Measurements from ENCODE around the gene ADGRD1. TPM values are rescaled to one million over a fixed set of nuclear protein-coding genes. Genes with fewer than 3 reads are reported as not detected.

The ADGRD1 gene
- total and polyA plus RNA-seq, 2 of the 8 experiments (the other 6 are each of a cell fraction or from before 2014, with no cell fraction given), result 0.36 to 0.48 TPM

DNA sequence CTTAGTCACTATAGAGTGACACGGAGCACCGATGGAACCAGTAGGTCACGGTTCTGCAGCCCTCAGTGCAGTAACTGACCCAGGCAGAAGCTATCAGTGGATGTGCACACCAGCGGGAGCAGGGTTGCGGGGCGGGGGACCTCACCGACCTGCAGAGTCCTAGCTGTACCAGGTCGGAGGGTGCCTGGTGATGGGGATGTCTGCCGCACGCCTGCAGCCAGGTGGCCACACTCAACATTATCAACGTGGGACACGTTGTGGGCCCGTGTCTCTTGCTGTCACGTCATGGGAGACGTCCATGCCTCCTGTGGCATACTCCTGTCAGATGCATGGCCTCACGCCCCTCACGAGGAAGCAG lies 55.2 kb downstream of the ADGRD1 start:
- no peak for FAIRE-seq
- no peak overlapping the region for H3K18ac ChIP-seq (ENCODE audit: extremely low read depth, low read length)
- TF ChIP-seq NRF1 (IDR thresholded peaks at IDR 0.05; ENCODE audit: low read depth, low read length), result no peak
- TF ChIP-seq CEBPB (IDR thresholded peaks at IDR 0.05; ENCODE audit: low read depth, low read length), result no peak
- TF ChIP-seq SP4 (IDR thresholded peaks at IDR 0.05; ENCODE audit: low read length), result no peak
- TF ChIP-seq CHD1 (IDR thresholded peaks at IDR 0.05; ENCODE audit: low read depth, low read length), result no peak

More for the DNA sequence above, 55.2 kb downstream of the ADGRD1 start:
- Histone ChIP-seq H2BK120ac (replicated peaks; ENCODE audit: low read depth, low read length) (no peak overlapping the region), H3K79me2 (ENCODE audit: control insufficient read depth in 1 of 2, insufficient read depth in 2 of 2, low read length in 2 of 2) (no peaks in the 10 kb centered on the region), H2BK5ac (ENCODE audit: low read depth, low read length) (no peak overlapping the region; the same call in 1 of the 2 replicates), H3K4ac (replicated peaks; ENCODE audit: insufficient read length, low read depth, low read length) (no peak overlapping the region), H3K23ac (ENCODE audit: insufficient read length) (no peak overlapping the region), H3K4me2 (ENCODE audit: insufficient read depth in 1 of 2, low read depth in 2 of 2, low read length in 2 of 2) (no peak overlapping the region), H2BK12ac (ENCODE audit: low read depth, low read length) (no peak overlapping the region), H2BK15ac (ENCODE audit: low read length) (no peak overlapping the region), H4K8ac (ENCODE audit: extremely low read depth, insufficient read depth, low read length) (no peak overlapping the region; the same call in none of the 2 replicates), H2BK20ac (ENCODE audit: low read length) (no peak overlapping the region), H3K79me1 (ENCODE audit: low read depth, low read length) (no peaks in the 10 kb centered on the region), H3K27ac (ENCODE audit: low read depth, low read length) (no peak overlapping the region), H2AFZ (ENCODE audit: low read length) (no peak overlapping the region), H3K14ac (ENCODE audit: insufficient read length) (no peak overlapping the region), H3K9me3 (ENCODE audit: insufficient read depth in 2 of 2, low read depth in 1 of 2, low read length in 1 of 2) (no peaks in the 10 kb centered on the region), H3K23me2 (ENCODE audit: low read depth, low read length) (no peaks in the 10 kb centered on the region), H3K36me3 (ENCODE audit: control insufficient read depth in 2 of 4, insufficient read depth in 4 of 4, low read length in 3 of 4) (no peaks in the 10 kb centered on the region), H4K5ac (ENCODE audit: insufficient read length, low read depth, low read length) (no peak overlapping the region), H3K56ac (replicated peaks; ENCODE audit: insufficient read length, low read depth, low read length) (no peak overlapping the region), H3K4me1 (replicated peaks in 1 of 4; ENCODE audit: control insufficient read depth in 3 of 4, insufficient read depth in 4 of 4, low read length in 3 of 4) (no peaks in the 10 kb centered on the region), H3K27me3 (replicated peaks in 1 of 4; ENCODE audit: control insufficient read depth in 3 of 4, extremely low read depth in 1 of 4, insufficient read depth in 3 of 4, low read length in 3 of 4) (no peaks in the 10 kb centered on the region; a peak in 1 of 7 replicates), H4K91ac (replicated peaks; ENCODE audit: insufficient read length, low read length) (no peak overlapping the region), H2AK5ac (ENCODE audit: low read depth, low read length) (no peak overlapping the region), H3K4me3 (ENCODE audit: extremely low read depth in 1 of 4, insufficient read depth in 2 of 4, low read depth in 3 of 4, low read length in 4 of 4) (no peak overlapping the region), H4K20me1 (replicated peaks in 1 of 2; ENCODE audit: control insufficient read depth in 1 of 2, insufficient read depth in 2 of 2, low read length in 2 of 2) (no peaks in the 10 kb centered on the region), H3K9ac (replicated peaks in 1 of 4; ENCODE audit: extremely low read depth in 1 of 4, low read depth in 3 of 4, low read length in 3 of 4) (no peak overlapping the region)
- ChIA-PET CTCF (ENCODE audit: partially characterized antibody) (no interaction called here), POLR2A (ENCODE audit: partially characterized antibody) (no interaction called here)
- WGBS, 2 experiments (ENCODE audit: extremely low coverage in 1 of 2, insufficient coverage in 1 of 2, insufficient read length in 1 of 2, insufficient replicate concordance in 2 of 2, low coverage in 1 of 2, low lambda C conversion rate in 2 of 2, missing lambda C conversion rate in 1 of 2), result 93% methylated on average over 15 of the region's 17 CpGs; no CpG with 5 or more reads in 1 of the 2 experiments
- DNase-seq (ENCODE audit: low read depth in 1 of 2, low spot score in 2 of 2), result no peak

All from H1 (cell line).